T-helper 1 cell treated with Interleukin-12 subunit alpha and Interleukin-12 subunit beta and Interleukin-4 antibody, amounts not matched to agents 30 ng/mL and 1 ng/mL, for 36 hours (primary cell): ENCODE data around the gene CCNYL1. TPM values are rescaled to one million over a fixed set of nuclear protein-coding genes. Genes with fewer than 3 reads are reported as not detected.

Experiments
- intact Hi-C: fragments of 100-400 bp; cut with micrococcal nuclease; formaldehyde crosslinking; loops from one replicate; pipeline ENCODE4 v1.15.1; 2024
- total RNA-seq: library from RNA; stranded (reverse); gene quantifications from 2 replicates; pipeline ENCODE4 v1.2.3, GENCODE V29; 2022

CCNYL1 gene
- total RNA-seq, 1 donor from 2014 or later = 8.9 TPM

DNA sequence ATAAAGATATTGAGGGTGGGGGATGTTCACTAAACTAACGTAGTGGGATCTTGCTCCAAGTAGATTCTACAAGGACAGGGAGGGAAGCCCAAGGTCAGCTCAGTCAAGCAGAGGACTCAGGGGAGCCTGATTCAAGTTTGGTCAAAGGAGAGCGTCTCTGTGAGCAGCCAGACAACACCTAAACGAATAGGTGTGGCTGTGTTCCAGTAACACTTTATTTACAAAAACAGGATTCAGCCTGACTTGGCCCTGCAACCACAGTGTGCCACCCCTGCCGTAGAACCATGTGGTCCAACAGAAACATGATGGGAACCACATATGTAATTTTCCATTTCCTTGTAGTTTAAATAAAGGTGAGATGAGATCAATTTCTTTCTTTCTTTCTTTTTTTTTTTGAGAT lies 76.4 kb downstream of the CCNYL1 start:
- intact Hi-C loops = no loop called here

DNA sequence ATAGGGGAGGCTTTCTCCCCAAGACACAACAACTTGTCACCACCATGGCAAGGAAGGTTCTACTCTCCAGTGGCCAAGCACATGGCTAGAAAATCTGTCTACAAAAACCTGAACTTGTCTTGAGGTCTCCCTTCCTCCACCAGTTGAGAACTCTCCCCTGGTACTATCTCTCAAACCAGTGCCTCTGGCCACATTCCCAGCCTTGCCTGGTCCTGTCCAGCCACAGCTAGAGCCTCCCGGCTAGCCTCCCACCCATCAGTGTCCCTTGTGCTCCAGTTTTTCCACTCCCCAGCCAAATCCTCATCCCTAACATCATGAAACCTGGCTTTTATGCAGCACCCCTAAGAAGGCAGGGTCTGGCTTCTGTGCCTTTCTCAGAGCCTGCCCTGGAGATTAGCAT lies 79.5 kb downstream of the CCNYL1 start:
- intact Hi-C loops = no loop called here

DNA sequence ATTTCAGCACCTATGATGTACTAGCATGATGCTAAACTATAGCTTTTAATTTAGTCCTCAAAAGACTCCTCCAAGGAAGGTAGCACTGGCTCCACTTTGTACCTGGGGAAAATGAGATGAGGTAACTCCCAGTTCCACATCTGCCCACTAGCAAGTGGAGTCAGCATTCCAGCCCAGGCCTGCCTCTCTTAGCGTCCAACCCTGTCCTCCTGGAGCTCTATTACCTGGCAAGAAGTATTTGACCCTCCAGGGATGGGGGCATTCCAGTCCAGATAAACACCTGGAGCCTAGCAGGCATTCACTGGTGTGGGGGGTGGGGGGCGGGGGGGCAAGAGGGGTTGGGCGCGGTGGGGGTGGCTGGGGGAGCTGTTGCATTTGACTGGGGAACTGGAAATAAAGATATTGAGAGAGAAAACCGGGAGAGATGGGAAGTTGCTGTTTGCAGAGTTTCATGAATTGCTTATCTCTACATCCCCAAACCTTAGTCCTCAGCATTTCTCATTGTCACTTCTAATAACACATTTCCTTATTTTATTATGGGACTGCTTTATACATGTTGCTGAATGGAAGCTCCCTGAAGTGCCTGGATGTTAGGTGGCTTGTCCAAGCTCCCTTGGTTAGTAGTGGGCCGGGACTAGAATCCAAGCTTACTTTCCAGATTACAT lies 80.3 kb downstream of the CCNYL1 start:
- intact Hi-C loops = no loop called here

DNA sequence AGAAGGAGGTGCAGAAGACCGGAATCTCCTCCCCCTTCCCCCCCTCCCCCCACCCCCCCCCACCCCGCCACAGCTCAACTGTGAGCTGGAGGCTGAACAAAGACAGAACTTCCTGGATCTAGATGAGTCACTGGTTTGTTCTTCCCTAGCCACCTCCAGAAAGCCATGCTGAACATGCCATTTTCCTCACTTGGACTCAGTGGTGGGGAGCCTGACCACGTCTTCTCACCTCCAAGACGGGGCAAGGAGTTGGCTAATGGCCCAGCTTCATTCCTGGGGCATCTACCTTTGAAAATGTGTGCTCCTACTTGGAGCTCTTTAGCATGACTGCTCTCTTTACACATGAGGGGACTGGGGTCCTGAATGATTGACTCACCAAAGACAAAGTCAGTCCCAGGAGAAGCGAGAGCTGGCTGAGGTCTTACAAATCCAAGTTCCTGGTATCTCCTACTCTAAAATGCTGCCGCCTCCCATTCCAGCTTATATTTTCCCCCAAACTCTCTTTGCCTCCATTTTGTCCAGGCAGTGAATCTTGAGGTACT lies 80.9 kb downstream of the CCNYL1 start:
- intact Hi-C loops = no loop called here

DNA sequence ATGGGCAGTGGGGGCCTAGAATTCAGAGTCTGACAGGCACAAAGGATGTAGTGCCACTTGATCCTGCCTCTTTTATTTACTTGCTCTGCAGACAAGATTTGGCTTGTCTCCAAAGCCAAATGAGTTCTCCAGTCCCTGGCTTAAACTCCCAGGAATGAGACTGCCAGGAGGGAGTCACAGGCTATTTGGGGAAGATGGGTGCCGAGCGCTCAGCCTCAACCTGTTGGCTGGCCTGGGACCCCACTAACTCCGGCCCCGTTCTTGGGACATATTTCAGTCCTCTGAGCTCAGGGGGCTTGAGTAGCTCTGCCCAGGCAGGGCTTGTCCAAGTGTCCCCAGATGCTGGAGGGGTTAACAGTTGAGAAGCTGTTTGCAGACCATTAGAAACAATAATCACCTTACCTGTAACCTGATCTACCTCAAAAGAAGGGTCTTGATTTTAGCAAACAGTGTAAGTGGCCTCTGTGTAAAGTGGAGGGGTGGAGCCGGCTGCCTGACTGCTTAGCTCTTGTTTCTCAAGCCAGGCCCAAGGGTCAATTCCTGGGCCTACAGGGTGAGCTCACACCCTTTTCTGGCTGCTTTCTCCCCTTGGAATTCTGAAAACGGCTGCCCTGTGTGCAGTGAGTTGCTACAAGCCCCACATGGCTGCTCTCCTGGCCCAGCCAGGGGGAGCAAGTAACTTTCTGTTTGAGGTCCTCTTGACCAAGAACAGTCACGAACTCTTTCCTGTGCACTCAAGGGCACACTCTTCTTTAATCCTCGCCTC lies 85.3 kb downstream of the CCNYL1 start:
- intact Hi-C loops = no loop called here

DNA sequence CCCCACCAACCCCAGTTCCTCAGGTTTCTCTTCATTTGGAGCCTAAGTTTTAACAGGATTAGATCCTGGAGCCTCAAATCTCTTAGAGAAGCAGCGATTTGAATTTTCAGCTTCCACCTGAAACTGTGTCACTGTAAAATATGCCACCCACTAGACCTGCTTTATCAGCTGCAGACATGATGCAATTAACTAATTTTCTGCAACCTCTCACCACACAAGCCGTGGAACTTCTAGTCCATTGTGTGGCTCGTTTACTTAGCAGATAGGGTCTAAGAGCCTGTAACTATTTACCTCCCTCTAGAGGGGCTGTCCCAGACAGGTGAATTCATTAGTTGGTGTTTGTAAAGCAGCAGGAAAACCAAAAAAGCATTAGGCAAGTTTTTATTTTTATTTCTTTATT lies 89.8 kb downstream of the CCNYL1 start:
- intact Hi-C loops = no loop called here

DNA sequence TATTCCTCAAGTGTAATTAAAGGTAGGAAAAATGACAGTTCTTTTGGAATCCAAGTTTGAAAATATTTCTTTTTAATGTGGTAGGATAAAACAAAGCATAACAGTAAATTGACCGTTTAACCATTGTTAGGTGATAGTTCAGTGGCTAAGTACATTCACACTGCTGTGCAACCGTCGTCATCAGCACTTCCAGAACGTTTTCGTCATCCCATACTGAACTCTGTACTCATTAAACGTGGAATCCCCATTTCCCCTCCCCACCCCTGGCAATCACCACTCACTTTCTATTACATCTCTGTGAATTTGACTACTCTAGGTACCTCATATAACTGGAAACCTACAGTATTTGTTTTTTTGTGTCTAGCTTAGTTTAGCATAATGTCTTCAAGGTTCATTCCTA lies 91.2 kb downstream of the CCNYL1 start:
- intact Hi-C loops = no loop called here

Other genes starting within 250 kb of the CCNYL1 start
- 106 and 109 TPM in 2 replicates for gene CREB1, start 181.7 kb upstream of the CCNYL1 start, total RNA-seq
- gene METTL21A, start 86.2 kb upstream of the CCNYL1 start, total RNA-seq = 15.8 and 18.1 TPM in 2 replicates
- gene FZD5, start 58.3 kb downstream of the CCNYL1 start, total RNA-seq = 0.05 and 0.10 TPM in 2 replicates